CD4-positive, alpha-beta T cell treated with Interleukin-15 for 1 hour (primary cell): ENCODE data around the gene UPF2.
A peak's percentile ranks its signal among the peaks of the same experiment; 100 is the strongest.

ENCODE experiments used
- DNase-seq: peaks from one replicate; pipeline ENCODE4 v3.0.0-alpha.2; 2020

Gene UPF2

GRCh38 chr10:11881030-11881476 is 161.6 kb downstream of the UPF2 start:
- DNase-seq: no peak

- no peak for DNase-seq
Observed at GRCh38 chr10:11880151-11881029, 162.2 kb downstream of the UPF2 start.

GRCh38 chr10:11879387-11880094 is 163.1 kb downstream of the UPF2 start:
- no peak for DNase-seq

GRCh38 chr10:11878776-11879175 is 163.8 kb downstream of the UPF2 start:
- DNase-seq: no peak

- no peak for DNase-seq
Observed at GRCh38 chr10:11877591-11877905, 165.1 kb downstream of the UPF2 start.

- DNase-seq: no peak
Observed at GRCh38 chr10:11876805-11877590, 165.6 kb downstream of the UPF2 start.

- no peak for DNase-seq
Observed at GRCh38 chr10:11876324-11876723, 166.3 kb downstream of the UPF2 start.

- no peak for DNase-seq
Observed at GRCh38 chr10:11875494-11876281, 166.9 kb downstream of the UPF2 start.

- peak; percentile 26 for DNase-seq
Observed at GRCh38 chr10:11874568-11875493, 167.8 kb downstream of the UPF2 start.

- no peak for DNase-seq
Observed at GRCh38 chr10:11871466-11871865, 171.1 kb downstream of the UPF2 start.

- no peak for DNase-seq
Observed at GRCh38 chr10:11870900-11871400, 171.7 kb downstream of the UPF2 start.

GRCh38 chr10:11870461-11870780 is 172.2 kb downstream of the UPF2 start:
- DNase-seq: no peak
